ENCODE data around the gene UNK. TPM values are rescaled to one million over a fixed set of nuclear protein-coding genes. Genes with fewer than 3 reads are reported as not detected.

UNK gene
- total and polyA plus RNA-seq, 2 of the 13 experiments (the other 11 are each of a cell fraction or from before 2014, with no cell fraction given): 31.6 to 33.0 TPM

- TF ChIP-seq NFAT5 (CRISPR knock-in tag; IDR thresholded peaks at IDR 0.05): no peak
- TF ChIP-seq, protein P1, sequence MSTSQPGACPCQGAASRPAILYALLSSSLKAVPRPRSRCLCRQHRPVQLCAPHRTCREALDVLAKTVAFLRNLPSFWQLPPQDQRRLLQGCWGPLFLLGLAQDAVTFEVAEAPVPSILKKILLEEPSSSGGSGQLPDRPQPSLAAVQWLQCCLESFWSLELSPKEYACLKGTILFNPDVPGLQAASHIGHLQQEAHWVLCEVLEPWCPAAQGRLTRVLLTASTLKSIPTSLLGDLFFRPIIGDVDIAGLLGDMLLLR (CRISPR knock-in tag; IDR thresholded peaks at IDR 0.05): no peak
- no peak for TF ChIP-seq ZBTB1 (CRISPR knock-in tag; IDR thresholded peaks at IDR 0.05; ENCODE audit: borderline replicate concordance)
- TF ChIP-seq SNAPC4 (CRISPR knock-in tag; IDR thresholded peaks at IDR 0.05): no peak; the same call in 1 of the 2 replicates
- TF ChIP-seq ZNF639 (CRISPR knock-in tag; conservative IDR thresholded peaks at IDR 0.05): no peak
- 0 out of 2 replicates have a peak, but pooled peaks have one; percentile 19 for TF ChIP-seq ZNF557 (CRISPR knock-in tag; IDR thresholded peaks at IDR 0.05)
- TF ChIP-seq PLRG1 (conservative IDR thresholded peaks at IDR 0.05): no peak
- no peak for TF ChIP-seq ZNF432 (CRISPR knock-in tag; IDR thresholded peaks at IDR 0.05; ENCODE audit: borderline replicate concordance)
- TF ChIP-seq AHR (CRISPR knock-in tag; IDR thresholded peaks at IDR 0.05): no peak
- TF ChIP-seq ZNF263 (CRISPR knock-in tag; IDR thresholded peaks at IDR 0.05): peak; percentile 72
- TF ChIP-seq TEAD3 (CRISPR knock-in tag; optimal IDR thresholded peaks at IDR 0.05; ENCODE audit: borderline replicate concordance): no peak
- no peak for TF ChIP-seq ZNF768 (CRISPR knock-in tag; IDR thresholded peaks at IDR 0.05)
- no peak for TF ChIP-seq ZNF431 (CRISPR knock-in tag; IDR thresholded peaks at IDR 0.05; ENCODE audit: borderline replicate concordance, low read depth)
- no peak for TF ChIP-seq RFX1 (IDR thresholded peaks at IDR 0.05)
- no peak for TF ChIP-seq NFIB (CRISPR knock-in tag; IDR thresholded peaks at IDR 0.05; ENCODE audit: borderline replicate concordance)
Measured at GRCh38 chr17:75783803-75784472, 668 bp upstream of the UNK start (continued).

All from HepG2 (cell line).